Measurements from ENCODE around the gene BRAT1. TPM values are rescaled to one million over a fixed set of nuclear protein-coding genes. Genes with fewer than 3 reads are reported as not detected.
A peak's percentile ranks its signal among the peaks of the same experiment; 100 is the strongest.

BRAT1 gene
- total RNA-seq, 1 experiment from 2014 or later: 50.0 TPM

DNA sequence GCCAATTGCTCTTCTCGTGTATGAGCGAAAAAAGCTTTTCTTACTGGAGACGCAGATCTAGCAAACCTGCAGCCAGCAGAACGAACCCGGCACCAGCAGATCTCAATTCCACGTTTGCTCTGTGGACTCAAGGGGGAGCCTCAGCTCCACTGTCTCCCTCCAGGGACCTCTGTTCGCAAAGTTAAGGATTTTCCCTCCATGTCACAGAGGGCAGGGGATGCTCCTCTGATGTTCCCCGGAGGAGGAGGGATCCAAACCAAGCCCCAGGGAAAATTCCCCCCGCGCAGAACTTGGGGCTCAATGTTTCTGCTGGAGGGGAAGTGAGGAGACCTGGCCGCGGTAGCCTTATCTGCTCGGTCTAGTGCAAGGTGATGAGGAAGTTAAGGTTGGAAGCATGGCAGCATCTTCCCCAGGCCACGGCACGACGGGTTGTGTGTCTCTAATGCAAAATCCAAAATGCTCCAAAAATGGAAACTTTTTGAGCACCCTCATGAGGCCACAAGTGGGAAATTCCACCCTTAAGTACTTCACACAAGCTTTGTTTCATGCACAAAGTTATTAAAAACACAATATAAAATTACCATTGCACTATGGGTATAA is 12.5 kb upstream of the BRAT1 start:
- H3K9me3 Mint-ChIP-seq: no peaks in the 10 kb centered on the region
- CTCF ChIA-PET: interaction anchor here (0.6 to 2.4 kb wide), 34 partner anchors 8 to 162 kb away, joined by 3 to 26 read pairs (median 4); partner anchors contain the start of genes BRAT1 and IQCE
- H3K27ac Mint-ChIP-seq: no peak overlapping the region
- TF ChIP-seq STAT6 (CRISPR knock-in tag; conservative IDR thresholded peaks at IDR 0.05; ENCODE audit: low read depth): no peak
- TF ChIP-seq RELA (CRISPR knock-in tag; IDR thresholded peaks at IDR 0.05; ENCODE audit: borderline replicate concordance): no peak
- no peak for TF ChIP-seq TEAD4 (CRISPR knock-in tag; IDR thresholded peaks at IDR 0.05)
- no peak for TF ChIP-seq SMAD4 (CRISPR knock-in tag; IDR thresholded peaks at IDR 0.05)
- TF ChIP-seq, protein P1, sequence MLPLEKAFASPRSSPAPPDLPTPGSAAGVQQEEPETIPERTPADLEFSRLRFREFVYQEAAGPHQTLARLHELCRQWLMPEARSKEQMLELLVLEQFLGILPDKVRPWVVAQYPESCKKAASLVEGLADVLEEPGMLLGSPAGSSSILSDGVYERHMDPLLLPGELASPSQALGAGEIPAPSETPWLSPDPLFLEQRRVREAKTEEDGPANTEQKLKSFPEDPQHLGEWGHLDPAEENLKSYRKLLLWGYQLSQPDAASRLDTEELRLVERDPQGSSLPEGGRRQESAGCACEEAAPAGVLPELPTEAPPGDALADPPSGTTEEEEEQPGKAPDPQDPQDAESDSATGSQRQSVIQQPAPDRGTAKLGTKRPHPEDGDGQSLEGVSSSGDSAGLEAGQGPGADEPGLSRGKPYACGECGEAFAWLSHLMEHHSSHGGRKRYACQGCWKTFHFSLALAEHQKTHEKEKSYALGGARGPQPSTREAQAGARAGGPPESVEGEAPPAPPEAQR (CRISPR knock-in tag; IDR thresholded peaks at IDR 0.05): no peak
- TF ChIP-seq, protein P2, sequence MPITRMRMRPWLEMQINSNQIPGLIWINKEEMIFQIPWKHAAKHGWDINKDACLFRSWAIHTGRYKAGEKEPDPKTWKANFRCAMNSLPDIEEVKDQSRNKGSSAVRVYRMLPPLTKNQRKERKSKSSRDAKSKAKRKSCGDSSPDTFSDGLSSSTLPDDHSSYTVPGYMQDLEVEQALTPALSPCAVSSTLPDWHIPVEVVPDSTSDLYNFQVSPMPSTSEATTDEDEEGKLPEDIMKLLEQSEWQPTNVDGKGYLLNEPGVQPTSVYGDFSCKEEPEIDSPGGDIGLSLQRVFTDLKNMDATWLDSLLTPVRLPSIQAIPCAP (CRISPR knock-in tag; IDR thresholded peaks at IDR 0.05): no peak
- no peak for TF ChIP-seq ELF4 (CRISPR knock-in tag; IDR thresholded peaks at IDR 0.05; ENCODE audit: low read depth)
- TF ChIP-seq JUN (CRISPR knock-in tag; IDR thresholded peaks at IDR 0.05): no peak
- TF ChIP-seq CREB1 (CRISPR knock-in tag; IDR thresholded peaks at IDR 0.05): no peak
- no peak for TF ChIP-seq TP53 (CRISPR knock-in tag; IDR thresholded peaks at IDR 0.05)
- TF ChIP-seq ZNF423 (CRISPR knock-in tag; IDR thresholded peaks at IDR 0.05): no peak
- TF ChIP-seq FOXJ3 (CRISPR knock-in tag; IDR thresholded peaks at IDR 0.05; ENCODE audit: borderline replicate concordance): no peak
- no peak for TF ChIP-seq CREM (CRISPR knock-in tag; IDR thresholded peaks at IDR 0.05)
- TF ChIP-seq GRHL2 (CRISPR knock-in tag; IDR thresholded peaks at IDR 0.05; ENCODE audit: insufficient replicate concordance, severe bottlenecking): no peak
- H3K4me1 Mint-ChIP-seq: peaks cover 9% of the 10 kb centered on the region
- peak; percentile 54 for DNase-seq (ENCODE audit: low spot score)
- ATAC-seq: peak; percentile 87
- H3K4me3 Mint-ChIP-seq: no peak overlapping the region
- H3K36me3 Mint-ChIP-seq: no peaks in the 10 kb centered on the region
- POLR2A ChIA-PET: interaction anchor here (0.9 kb wide), 1 partner anchor 100 kb away, joined by 4 read pairs; no protein-coding TSS in a partner anchor
- H3K27me3 Mint-ChIP-seq (ENCODE audit: low read depth): no peaks in the 10 kb centered on the region

DNA sequence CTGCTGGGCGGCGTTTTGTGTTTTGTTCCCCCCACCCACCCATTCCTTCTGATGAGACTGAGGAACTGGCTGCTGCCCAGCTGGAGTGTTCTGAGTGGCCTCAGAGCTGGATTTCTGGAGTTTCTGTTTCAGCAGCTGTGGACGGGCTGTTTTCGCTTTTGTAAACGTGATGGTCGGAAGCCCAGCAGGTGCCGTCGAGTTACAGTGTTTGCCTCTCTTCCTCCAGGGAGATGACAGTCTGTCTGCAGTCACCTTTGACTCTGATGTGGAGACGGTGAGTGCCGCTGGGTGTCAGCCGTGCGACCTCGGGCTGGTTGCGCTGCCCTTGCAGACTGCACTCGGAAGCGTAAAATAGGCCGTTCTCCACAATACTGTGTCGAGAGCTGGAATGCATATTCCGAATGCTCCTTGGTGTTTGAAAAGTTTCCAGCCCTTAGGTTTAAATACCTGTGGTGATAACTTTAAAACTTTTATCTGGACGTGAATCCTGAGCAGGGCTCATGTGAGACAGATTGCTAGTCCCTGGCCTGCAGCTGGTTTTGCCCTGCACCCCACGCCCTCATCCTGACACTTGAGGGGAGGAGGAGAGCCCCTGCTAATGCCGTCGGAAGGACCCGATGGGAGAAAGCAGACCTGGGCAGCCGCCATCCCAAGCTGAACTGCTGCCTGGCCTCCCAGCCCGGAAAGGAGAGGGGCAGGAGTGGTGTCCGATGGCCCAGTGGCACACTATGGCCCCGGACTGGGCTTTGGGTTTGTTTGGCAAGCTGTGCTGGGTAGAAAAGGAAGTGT is 11.8 kb upstream of the BRAT1 start:
- Mint-ChIP-seq H3K27ac (peak overlapping the region; percentile 53), H3K4me3 (no peak overlapping the region), H3K4me1 (peaks cover 9% of the 10 kb centered on the region), H3K9me3 (no peaks in the 10 kb centered on the region), H3K36me3 (no peaks in the 10 kb centered on the region), H3K27me3 (ENCODE audit: low read depth) (no peaks in the 10 kb centered on the region)
- DNase-seq (ENCODE audit: low spot score) (no peak), ATAC-seq (peak; percentile 54)
- POLR2A ChIA-PET: interaction anchor here (0.9 kb wide), 1 partner anchor 101 kb away, joined by 4 read pairs; no protein-coding TSS in a partner anchor
- CTCF ChIA-PET: interaction anchor here (0.6 to 2.4 kb wide), 34 partner anchors 8 to 163 kb away, joined by 3 to 26 read pairs (median 4); partner anchors contain the start of genes BRAT1 and IQCE
- no peak for TF ChIP-seq ZNF671 (CRISPR knock-in tag; IDR thresholded peaks at IDR 0.05)
- TF ChIP-seq ZNF317 (CRISPR knock-in tag; IDR thresholded peaks at IDR 0.05; ENCODE audit: borderline replicate concordance, low read depth): peak; percentile 57

All from WTC11 (cell line).